Measurements from ENCODE around the gene PAIP2B.
"Not testable (repeated sequence)": the region's sequence is repeated elsewhere in the genome, so short reads cannot be mapped to it uniquely, and the experiment has no call there.

PAIP2B gene

DNA sequence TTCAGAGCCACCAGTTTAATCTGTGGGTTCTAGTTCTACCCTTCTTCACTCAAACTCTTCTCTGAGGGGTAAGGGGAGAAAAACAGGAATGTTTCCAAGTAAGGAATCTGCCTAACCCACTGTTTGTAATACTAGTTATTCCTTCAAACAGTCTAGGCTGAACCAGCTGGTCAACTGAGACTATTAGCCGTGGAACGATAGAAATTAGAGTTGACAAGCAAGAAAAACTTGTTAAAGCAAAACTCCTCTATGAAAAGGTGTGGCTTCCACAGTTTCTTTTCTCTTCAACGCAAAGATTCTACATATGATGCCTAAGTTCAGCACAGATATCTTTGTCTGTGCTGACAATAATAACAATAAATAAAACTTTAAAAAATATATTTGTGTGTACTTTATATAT, 11.5 kb downstream of the PAIP2B start:
- no peak for DNase-seq

DNA sequence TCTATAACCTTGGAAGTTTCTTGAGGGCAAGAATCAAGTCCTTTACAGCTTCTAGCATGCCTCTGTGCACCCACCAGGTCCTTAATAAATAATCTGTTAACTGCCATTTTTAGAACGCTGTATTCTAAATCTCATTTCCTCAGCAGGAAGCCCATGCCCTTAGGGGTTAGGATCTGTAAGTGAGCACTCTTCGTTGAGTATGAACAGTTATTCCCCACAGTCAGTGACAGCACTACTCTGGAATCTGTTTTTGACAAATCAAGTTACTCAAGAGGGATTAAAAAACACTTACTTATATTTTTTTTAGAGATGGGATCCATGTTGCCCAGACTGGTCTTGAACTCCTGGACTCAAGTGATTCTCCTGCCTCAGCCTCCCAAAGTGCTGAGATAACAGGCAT, 14.6 kb downstream of the PAIP2B start:
- DNase-seq: no peak

DNA sequence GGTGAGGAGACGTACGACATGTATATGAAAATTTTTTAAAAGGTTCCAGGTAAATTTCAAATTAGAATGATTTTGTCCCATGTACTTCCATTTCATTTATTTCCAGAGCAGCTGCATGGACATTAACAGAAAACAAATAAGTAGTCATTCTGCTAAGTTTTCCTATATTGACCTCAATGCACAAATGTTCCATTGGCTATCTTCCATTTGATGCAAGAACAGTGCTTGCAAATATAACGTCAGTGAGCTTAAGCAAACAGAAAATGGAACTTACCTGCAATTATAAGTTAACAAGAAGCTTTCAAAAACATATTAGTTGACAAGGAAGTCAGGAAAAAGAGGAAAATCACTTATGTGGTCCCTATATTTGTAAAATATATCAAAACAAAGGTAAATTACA, 16.6 kb downstream of the PAIP2B start:
- DNase-seq: no peak

DNA sequence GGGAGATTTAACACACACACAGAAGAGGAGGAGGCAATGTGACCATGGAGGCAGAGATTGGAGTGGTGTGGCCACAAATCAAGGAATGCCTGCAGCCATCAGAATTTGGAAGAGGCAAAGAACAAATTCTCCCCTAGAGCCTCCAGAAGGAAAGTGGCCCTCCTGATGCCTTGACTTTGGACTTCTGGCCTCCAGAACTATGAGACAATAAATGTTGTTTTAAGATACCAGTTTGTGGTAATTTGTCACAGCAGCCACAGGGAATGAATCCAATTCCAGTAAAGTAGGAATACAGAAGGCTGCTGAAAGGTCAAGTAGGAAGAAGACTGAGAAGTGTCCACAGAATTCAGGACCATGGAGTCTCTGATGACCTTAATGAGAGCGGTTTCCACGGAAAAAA, 18.1 kb downstream of the PAIP2B start:
- DNase-seq: no peak

DNA sequence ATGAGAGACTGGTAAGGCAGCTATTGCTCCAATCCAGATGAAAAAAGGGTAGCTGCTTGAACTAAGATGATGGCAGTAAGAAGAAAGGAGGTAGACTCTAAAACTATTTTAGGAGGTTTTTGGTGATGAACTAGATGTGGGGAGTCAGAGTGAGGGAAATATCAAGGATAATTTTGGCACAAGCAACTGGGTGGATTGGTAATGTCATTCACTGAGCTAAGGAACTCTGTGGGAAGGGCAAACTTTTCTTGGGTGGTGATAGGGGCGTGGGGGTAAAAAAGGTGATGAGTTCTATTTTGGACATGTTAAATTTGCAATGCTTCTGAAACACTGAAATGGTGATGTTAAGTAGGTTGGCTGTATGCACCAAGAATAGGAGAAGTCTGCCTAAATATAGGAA, 19.3 kb downstream of the PAIP2B start:
- no peak for DNase-seq

DNA sequence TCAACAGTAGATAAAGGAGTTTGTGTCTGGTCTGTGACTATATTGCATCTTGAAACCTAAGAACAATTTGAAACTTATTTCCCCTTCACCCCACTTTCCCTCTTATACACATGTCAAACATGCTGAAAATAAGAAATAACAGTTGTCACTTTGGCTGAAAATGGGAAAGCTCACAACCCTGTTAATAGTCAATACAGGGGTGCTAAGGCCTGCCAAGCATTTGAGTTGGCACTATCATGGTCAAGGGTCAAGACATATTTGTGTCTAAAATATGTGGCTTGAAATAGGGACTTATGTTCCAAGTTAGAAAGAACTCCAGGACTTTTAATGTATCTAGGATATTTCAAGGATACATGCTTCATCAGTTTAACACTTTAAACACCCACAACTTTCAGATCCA, 20.6 kb downstream of the PAIP2B start:
- no peak for DNase-seq

DNA sequence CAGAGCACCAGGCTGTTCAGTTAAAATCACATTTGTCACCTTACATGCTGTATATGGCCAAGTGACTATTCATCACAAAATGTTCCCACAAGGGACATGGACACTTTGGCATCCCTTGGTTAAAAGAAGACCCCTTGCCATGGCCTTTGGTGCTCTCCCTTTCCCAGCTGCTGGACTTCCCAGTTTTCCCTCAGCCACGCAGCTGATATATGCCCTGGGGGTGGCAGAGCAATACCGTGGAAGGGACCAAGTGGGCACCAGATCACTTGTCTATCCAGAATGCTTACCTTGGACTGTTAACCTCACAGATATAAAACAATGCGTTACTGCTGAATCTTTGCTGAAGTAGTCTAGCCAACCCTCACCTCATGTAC, 35.3 kb downstream of the PAIP2B start:
- DNase-seq: no peak

DNA sequence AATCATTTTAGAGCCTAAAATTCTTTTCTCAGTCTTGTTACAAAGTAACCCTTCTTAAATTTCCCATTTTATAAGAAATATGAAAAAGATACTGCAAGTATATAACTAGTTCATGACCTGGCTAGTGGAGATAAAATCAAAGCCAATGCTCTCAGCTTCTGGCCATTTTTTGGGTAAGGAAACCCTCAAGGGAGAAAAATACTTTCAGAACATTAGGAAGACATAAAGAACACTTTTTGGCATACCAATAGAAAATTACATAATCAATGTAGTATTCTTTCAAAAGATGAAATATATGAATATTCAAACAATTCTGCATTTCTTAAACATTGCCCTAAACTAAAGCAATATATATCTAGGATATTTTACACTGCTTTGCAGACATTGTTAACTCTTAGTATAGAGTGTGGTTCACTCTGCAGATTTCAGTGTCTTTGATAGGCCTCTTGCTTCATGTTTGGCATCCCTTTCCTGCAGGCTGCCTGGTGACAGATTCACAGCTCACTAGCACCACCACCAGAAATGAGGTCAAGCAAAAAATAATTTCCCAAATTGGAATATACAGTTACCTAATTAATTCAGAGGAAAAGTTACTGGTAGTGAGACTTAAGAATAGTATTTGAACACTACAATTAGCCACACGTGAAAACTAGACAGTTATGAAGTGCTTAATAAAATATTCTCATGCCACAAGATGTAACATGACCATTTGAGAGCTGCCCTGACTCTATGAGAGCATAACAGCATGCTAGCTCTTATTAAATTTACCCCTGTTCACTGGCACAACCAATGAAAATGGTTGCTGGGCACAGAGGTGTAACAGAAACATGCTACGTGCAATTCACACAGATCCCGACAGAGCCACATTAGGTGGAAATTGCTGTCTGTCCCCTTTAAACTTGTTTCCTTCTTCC, 36.0 kb downstream of the PAIP2B start:
- peak; percentile 43 for DNase-seq

DNA sequence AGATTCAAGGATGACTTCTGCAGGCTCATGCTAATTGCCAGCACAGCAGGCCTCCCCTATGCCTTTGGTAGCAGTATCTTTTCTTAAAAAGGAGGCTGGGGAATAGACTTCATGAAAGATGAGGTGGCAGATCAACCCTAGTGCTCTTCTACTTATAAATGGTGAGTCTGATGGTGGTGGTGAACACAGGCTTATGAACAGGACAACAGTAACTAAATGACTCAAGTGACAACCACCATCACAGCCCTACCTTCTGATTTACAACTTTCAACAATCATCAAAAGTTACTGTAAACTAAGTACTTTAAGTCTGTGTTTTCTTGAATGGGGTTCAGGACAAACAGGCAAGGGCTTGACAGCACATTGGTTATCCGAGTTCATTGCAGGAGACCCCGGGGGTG, 39.3 kb downstream of the PAIP2B start:
- DNase-seq: no peak

DNA sequence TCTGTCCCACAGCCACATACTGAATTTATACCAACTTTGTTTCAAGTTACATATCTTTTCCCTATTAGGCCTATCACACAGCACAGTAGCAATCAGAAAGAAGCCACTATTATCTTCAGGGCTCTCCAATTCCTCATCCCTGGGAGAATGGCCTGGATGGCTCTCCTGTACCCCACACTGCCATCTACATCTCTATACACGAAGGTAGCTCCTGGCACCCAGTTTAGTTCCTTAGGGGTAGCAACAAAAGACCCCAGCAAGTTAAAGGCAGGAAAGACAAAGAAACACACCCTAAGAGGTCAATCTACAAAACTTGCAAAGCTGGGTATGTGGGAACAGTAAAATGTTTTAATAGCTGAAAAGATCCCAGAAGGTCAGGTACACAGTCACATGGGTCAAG, 39.9 kb downstream of the PAIP2B start:
- no peak for DNase-seq

DNA sequence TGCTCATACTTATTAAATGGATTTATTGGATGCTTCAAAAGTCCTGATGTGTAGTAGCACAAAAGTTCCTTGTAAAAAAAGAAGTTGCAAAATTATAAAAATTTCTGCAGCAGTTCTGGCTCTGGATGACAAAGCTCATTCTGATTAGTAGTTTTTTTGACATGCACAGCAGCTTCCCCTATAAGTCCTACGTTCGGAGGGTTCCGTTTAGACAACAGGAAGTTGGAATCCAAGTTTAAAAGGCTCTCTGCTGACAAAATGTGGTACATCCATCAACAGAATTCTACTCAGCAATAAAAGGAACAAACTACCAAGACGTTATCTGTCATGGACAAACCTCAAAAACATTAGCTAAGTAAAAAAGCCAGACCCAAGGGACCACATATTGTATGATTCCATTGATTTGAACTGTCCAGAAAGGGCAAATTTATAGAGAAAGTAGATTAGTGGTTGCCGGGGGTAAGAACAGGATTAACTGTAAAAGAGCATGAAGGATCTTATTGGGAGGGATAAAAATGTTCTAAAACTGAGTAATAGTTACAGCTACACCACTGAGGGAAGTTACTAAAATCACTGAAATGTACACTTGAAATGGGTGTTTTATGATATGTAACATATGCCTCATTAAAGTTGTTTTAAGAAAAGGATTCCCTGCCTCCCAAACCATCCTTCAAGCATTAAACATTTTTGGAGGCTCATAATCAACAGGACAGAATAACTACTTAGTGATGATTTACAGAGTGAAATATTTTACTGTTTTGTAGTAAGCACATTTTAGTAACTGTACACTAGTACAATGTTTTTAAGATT, 43.4 kb downstream of the PAIP2B start:
- not testable (repeated sequence) for DNase-seq

DNA sequence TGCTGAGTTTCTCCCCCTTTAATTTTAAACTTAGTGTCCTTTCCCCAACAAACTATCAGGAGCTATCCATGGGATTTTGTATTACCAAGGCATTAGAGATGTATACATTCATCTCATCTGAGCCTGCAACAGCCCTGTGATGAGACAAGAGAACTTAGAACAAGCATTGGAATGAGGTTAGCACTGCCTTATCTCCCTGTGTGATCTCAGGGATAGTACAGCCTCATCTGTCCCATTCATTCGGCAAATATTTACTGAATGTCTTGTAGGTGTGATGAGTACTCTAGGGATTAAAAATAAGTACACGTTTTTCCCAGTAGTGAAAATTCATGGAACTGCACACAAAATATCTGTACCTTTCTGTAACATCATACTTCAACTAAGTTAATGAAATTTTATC, 45.6 kb downstream of the PAIP2B start:
- no peak for DNase-seq

DNA sequence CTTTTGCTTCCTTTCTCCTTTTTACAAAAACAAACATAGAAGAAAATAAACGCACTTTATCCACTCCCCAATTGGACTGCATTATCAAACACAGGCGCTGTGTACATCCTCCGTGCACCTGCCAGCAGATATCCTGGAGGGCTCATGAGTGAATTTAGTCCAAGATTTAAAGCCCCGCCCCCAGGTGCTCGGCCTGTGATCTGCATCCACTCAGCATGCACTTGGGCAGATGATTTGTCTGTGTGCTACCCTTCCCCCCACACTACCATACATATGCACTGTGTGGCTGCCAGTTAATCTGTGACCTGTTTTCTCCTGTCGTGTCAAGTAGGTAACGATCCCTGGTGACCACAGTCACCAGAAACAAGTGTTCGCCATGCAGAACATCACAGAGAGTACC, 48.1 kb downstream of the PAIP2B start:
- not testable (repeated sequence) for DNase-seq

DNA sequence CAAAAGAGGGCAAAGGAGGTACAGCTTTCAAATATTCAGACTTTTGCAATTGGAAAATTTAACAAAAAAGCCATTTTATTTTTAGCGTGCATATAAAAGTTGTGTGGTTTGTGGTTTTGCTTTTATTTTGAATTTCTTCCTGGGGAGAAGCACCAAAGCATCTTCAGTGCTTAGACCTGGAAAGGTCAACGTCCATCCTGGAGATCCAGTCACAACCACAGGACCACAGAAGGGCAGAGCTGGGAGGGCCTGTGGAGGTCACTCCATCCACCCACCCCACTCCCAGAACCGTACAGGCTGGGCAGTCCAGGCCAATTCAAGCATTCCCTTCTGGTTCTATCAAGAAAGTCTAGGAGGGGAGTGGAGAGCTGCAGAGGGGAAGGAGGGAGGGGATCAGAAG, 52.7 kb downstream of the PAIP2B start:
- no peak for DNase-seq

DNA sequence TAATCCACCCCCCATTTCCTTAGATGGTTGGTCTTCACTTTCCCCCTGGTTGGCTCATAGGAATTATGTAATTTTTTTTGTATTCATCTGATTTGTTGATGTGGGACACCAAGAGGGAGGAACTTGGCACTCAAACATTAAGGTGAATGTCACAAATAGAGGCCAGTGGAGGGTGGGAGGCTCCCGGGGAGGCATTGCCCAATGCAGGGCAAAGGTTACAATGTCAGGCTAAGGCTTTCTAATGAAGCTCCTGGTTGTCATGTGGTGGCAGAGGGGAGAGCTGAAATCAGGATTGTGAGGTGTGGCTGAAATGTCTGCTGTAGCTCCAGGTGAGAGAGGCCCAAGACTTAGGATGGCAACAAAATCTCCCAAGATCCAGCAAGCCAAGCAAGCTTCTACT, 53.8 kb downstream of the PAIP2B start:
- DNase-seq: no peak

DNA sequence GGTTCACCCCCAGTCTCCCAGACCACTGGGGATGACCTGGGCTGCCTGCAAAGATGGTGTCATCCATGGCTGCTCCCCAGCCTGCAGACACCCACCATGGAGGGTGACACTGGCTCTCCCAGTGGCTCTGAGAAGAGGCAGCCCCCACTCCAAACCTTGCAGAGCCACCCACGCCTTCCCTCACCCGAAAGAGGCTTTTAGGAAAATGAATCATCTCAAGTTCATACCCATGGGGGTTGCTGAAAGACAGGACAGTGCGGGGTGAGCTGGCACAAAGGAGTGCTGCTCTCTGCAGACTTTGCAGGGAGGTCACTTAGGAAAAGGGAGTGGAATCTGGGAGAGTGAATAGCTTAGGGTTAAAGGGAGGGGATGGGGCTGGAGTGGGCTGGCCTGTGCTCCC, 60.1 kb downstream of the PAIP2B start:
- no peak for DNase-seq

DNA sequence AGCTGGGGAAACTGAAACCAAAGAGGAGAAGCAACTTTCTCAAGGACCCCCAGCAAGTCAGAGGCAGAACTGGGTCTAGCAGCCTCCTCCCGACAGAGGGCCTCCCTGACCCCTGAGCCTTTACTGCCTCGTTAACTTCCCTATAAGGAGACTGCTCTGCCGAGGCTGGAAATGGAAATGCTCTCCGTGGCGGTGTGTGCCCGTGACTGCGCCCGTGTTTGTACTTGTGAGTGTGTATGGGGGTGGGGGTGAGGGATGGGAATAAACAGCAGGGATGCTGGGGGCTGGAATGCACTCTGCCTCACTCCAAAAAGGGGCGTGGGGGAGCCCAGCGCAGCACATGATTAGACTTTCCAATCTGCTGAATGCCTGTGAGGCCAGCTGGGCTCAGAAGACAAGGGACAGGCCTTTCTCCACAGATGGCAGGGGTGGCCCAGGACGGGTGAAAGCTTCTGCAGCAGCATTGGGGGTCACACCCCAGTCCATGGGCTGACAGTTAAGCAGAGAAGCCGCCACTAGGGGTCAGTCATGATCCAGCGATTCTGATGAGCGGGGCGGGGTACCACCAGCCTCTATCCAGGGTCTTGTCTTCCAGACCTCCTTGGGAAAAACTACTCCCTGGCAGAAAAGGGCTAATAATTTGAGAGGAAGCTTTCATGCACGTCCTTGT, 69.6 kb downstream of the PAIP2B start:
- peak; percentile 21 for DNase-seq

DNA sequence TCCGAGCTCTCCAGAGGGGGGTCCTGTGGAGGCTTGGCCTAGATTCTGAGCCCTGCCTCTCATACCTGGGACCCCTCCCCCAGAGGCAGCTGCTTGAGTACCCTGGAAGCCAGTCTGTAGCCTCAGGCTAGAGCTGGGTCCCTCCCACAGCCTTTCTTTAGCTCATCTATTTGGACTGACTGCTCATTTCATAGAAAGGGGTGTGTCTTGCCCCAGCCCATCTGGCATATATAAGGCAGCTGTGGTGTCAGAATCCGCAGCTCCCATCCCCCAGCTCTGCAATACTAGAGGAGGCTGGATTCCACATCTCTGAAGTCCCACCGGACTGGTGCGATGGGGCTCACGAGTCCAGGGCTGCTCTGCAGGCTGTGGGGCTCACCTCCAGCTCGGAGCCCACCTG, 70.3 kb downstream of the PAIP2B start:
- peak; percentile 88 for DNase-seq

DNA sequence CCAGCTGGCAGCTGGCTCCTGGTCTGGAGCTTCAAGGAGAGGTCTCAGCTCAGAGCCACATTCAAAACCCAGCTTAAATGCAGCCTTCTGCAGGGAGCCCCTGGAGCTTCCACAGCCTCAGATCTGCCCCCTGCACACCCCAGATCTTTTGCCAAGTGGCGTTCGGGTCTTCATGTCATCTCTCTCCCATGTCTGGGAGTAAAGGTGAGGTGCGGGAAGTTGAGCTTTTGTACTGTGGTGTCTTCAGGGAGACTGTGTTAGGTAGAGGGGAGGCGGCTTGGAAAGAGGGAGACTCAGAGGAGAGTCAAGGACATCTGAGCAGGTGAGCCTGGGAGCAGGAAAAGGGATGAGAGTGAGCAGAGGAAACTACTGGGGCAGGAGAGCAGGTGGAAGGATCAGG, 71.1 kb downstream of the PAIP2B start:
- DNase-seq: no peak

DNA sequence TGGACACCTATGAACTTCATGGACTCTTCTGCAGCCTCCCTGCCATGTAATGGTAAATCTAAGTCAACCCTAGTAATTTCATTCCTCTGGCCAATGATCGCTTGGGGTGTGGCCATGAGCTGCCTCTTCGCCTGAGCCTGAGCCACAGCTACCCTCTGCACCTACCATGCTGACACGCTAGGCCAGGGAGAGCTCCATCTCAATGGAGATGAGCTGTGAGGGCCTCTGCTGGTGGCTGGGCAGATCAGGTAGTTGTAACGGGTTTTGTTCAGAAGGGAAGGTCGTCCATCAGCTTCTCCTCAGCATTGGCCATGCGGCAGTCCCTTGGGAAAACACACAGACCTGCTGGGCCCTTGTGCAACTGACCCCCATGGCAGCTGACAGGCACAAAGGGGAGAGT, 72.1 kb downstream of the PAIP2B start:
- no peak for DNase-seq

DNA sequence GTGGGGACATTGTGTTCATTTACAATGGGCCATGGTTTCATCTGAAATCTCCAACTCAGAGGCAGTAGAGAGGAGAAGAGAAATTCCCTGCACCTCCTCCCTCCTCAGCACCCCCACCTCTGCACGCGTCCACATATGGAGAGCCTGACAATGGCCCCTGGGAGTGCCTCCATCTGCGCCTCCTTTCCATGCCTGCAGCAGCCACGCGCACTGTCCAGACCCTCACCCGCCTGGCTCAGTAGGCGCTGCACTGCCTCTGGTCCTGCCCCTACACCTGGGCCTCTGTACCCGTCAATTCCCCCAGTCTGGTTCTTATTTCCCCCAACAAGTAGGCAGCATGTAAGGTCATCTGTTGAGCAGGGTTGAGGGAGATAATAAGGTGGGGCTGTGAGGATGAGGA, 72.6 kb downstream of the PAIP2B start:
- no peak for DNase-seq

DNA sequence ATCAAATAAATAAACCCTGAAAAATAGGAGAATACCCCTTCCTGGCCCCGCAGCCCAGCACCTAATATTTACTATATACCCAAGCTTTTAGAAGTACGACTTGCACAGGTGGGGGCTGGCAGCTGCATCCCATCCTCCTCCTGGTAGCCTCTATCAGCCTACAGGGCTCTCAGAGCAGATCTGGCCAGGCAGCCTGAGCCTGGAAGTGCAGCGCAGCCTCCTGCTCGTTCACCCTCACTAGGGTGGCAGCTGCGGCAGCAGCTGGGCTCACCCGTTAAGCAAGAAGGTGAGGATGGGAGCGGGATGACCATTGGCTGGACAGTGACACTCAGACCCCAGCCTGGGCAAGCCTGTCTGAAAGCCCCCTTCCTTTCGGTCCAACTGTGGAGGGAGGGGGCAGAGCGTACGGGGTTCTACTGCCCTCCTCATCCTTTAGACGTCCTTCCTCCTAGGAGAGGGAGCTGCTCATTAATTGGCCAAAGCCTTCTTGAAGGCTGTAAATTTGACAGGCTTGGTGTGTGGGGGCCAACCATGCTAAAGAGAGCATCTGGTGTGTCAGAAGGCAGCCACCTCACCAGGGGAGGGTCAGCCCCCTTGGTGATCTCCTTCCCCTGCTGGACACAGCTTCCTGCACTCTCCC, 73.2 kb downstream of the PAIP2B start:
- no peak for DNase-seq

DNA sequence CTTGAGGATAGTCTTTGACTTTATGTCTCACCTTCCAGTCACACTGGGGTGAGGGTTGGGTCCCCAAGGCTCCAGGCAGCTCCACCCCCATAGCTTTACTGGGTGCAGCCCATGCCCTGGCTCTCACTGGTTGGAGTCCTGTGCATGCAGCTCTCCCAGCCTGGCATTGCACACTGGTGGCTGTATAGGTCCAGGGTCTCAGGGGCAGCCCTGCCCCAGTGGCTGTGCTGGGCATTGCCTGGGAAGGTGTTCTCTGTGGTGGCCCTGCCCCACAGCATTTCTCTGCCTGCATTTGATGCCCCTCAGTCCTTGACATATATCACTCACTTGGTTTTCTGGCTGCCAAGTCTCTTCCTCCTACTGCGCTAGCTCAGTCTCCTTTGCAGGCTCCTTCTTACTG, 75.3 kb downstream of the PAIP2B start:
- no peak for DNase-seq
